ENCODE measurements around the gene BRD4. TPM values are rescaled to one million over a fixed set of nuclear protein-coding genes. Genes with fewer than 3 reads are reported as not detected.
"Not testable (repeated sequence)": the region's sequence is repeated elsewhere in the genome, so short reads cannot be mapped to it uniquely, and the experiment has no call there.

Gene BRD4
- 10 to 100 TPM; 36.4 to 48.3 (median 41.4) TPM for polyA plus RNA-seq (ENCODE audit: insufficient read length in 3 of 3)

- no peak for DNase-seq (ENCODE audit: low read depth in 3 of 3, low spot score in 2 of 3)
Observed at GRCh38 chr19:15332311-15332996, at the start of gene BRD4. Gene BRD4 (minus strand): TSS chr19:15332539. CDS start chr19:15273099, 59,440 bp downstream.

GRCh38 chr19:15381864-15382263 lies 49.5 kb upstream of the BRD4 start:
- no peak for DNase-seq (ENCODE audit: low read depth in 3 of 3, low spot score in 2 of 3)

- no peak for DNase-seq (ENCODE audit: low read depth in 3 of 3, low spot score in 2 of 3)
Observed at GRCh38 chr19:15381429-15381828, 49.1 kb upstream of the BRD4 start.

GRCh38 chr19:15379999-15380647 lies 47.8 kb upstream of the BRD4 start:
- peak in 2 of 3 donors; percentile 27 to 36 for DNase-seq (ENCODE audit: low read depth in 3 of 3, low spot score in 2 of 3)

GRCh38 chr19:15379083-15379998 lies 47.0 kb upstream of the BRD4 start, which contains the start of gene AKAP8:
Gene AKAP8 (minus strand): TSS chr19:15379787. CDS start chr19:15379731, 56 bp downstream.
- DNase-seq (ENCODE audit: low read depth in 3 of 3, low spot score in 2 of 3): peak; percentile 92 to 98 (median 96)

GRCh38 chr19:15378534-15379082 lies 46.3 kb upstream of the BRD4 start:
- peak; percentile 10 to 36 (median 19) for DNase-seq (ENCODE audit: low read depth in 3 of 3, low spot score in 2 of 3)

GRCh38 chr19:15374796-15375440 lies 42.6 kb upstream of the BRD4 start:
- DNase-seq (ENCODE audit: low read depth in 3 of 3, low spot score in 2 of 3): no peak

GRCh38 chr19:15374105-15374651 lies 41.8 kb upstream of the BRD4 start:
- no peak for DNase-seq (ENCODE audit: low read depth in 3 of 3, low spot score in 2 of 3)

GRCh38 chr19:15373644-15374043 lies 41.3 kb upstream of the BRD4 start:
- DNase-seq (ENCODE audit: low read depth in 3 of 3, low spot score in 2 of 3): no peak

- DNase-seq (ENCODE audit: low read depth in 3 of 3, low spot score in 2 of 3): no peak
Observed at GRCh38 chr19:15372891-15373301, 40.6 kb upstream of the BRD4 start.

- DNase-seq (ENCODE audit: low read depth in 3 of 3, low spot score in 2 of 3): no peak
Observed at GRCh38 chr19:15372470-15372869, 40.1 kb upstream of the BRD4 start.

GRCh38 chr19:15371786-15372380 lies 39.5 kb upstream of the BRD4 start:
- DNase-seq (ENCODE audit: low read depth in 3 of 3, low spot score in 2 of 3): no peak

GRCh38 chr19:15371119-15371518 lies 38.8 kb upstream of the BRD4 start:
- DNase-seq (ENCODE audit: low read depth in 3 of 3, low spot score in 2 of 3): no peak

GRCh38 chr19:15369594-15369891 lies 37.2 kb upstream of the BRD4 start:
- no peak for DNase-seq (ENCODE audit: low read depth in 3 of 3, low spot score in 2 of 3)

GRCh38 chr19:15368798-15369593 lies 36.7 kb upstream of the BRD4 start:
- DNase-seq (ENCODE audit: low read depth in 3 of 3, low spot score in 2 of 3): no peak

- no peak for DNase-seq (ENCODE audit: low read depth in 3 of 3, low spot score in 2 of 3)
Observed at GRCh38 chr19:15368051-15368632, 35.8 kb upstream of the BRD4 start.

GRCh38 chr19:15367439-15367838 lies 35.1 kb upstream of the BRD4 start:
- no peak for DNase-seq (ENCODE audit: low read depth in 3 of 3, low spot score in 2 of 3)

- no peak for DNase-seq (ENCODE audit: low read depth in 3 of 3, low spot score in 2 of 3)
Observed at GRCh38 chr19:15365264-15365663, 32.9 kb upstream of the BRD4 start.

GRCh38 chr19:15363791-15364190 lies 31.5 kb upstream of the BRD4 start:
- not testable (repeated sequence) for DNase-seq (ENCODE audit: low read depth in 3 of 3, low spot score in 2 of 3)

Measured in right renal cortex interstitium (tissue), 3 donors.